Activated CD8-positive, alpha-beta T cell treated with anti-CD3 and anti-CD28 coated beads for 36 hours (primary cell): ENCODE measurements around the gene DIAPH2. TPM values are rescaled to one million over a fixed set of nuclear protein-coding genes. Genes with fewer than 3 reads are reported as not detected.

ENCODE experiments used
- ATAC-seq: fragments of 200-7000 bp; cut with Tn5 transposase; one replicate; pipeline ENCODE4 v1.10.0; 2021; ENCODE audit warnings: mild to moderate bottlenecking, moderate library complexity
- CTCF ChIA-PET: fragments of 350-600 bp; sonication (Branson Sonifier 250); formaldehyde crosslinking; loops from one replicate; lab custom pipeline; 2021; ENCODE audit warnings: antibody characterized with exemption; lab: Charles Lee
- POLR2A ChIA-PET: fragments of 350-600 bp; sonication (Branson Sonifier 250); formaldehyde crosslinking; loops from one replicate; lab custom pipeline; 2021; ENCODE audit warnings: antibody characterized with exemption; lab: Charles Lee
- DNase-seq: peaks from one replicate; pipeline ENCODE4 v3.0.0-alpha.2; 2020
- H3K27ac Mint-ChIP-seq: one replicate; pipeline ENCODE4 v1.8.0; 2021; ENCODE audit warnings: mild to moderate bottlenecking, mixed read lengths
- H3K27me3 Mint-ChIP-seq: one replicate; pipeline ENCODE4 v1.8.0; 2021; ENCODE audit warnings: mixed read lengths
- H3K36me3 Mint-ChIP-seq: one replicate; pipeline ENCODE4 v1.8.0; 2021; ENCODE audit warnings: low read depth, mixed read lengths
- H3K4me1 Mint-ChIP-seq: one replicate; pipeline ENCODE4 v1.8.0; 2021; ENCODE audit warnings: low read depth, mixed read lengths
- H3K4me3 Mint-ChIP-seq: one replicate; pipeline ENCODE4 v1.8.0; 2021; ENCODE audit warnings: mild to moderate bottlenecking, moderate library complexity, mixed read lengths
- H3K9me3 Mint-ChIP-seq: one replicate; pipeline ENCODE4 v1.8.0; 2021; ENCODE audit warnings: mixed read lengths
- CTCF ChIP-seq: fragments of 200-600 bp; IDR thresholded peaks from one replicate; pipeline ENCODE4 v1.8.0; 2022; ENCODE audit warnings: antibody characterized with exemption, mild to moderate bottlenecking
- intact Hi-C: fragments of 100-400 bp; cut with micrococcal nuclease; formaldehyde crosslinking; loops from one replicate; pipeline ENCODE4 v1.10.0; 2022
- total RNA-seq, 2 experiments: library from RNA; stranded (reverse); gene quantifications; one replicate each; pipeline ENCODE4 v1.2.3, GENCODE V29; 2021

The DIAPH2 gene
- total RNA-seq, 2 experiments from 2014 or later, result 8.1 to 8.5 TPM

GRCh38 chrX:97446298-97446882, 761.7 kb downstream of the DIAPH2 start:
- ATAC-seq, result no peak
- no peaks in the 10 kb centered on the region for H3K4me1 Mint-ChIP-seq
- intact Hi-C loops, result no loop called here
- CTCF ChIA-PET, result no interaction called here
- POLR2A ChIA-PET, result no interaction called here
- H3K36me3 Mint-ChIP-seq, result no peaks in the 10 kb centered on the region
- H3K9me3 Mint-ChIP-seq, result no peaks in the 10 kb centered on the region
- H3K27ac Mint-ChIP-seq, result no peak overlapping the region
- H3K27me3 Mint-ChIP-seq, result no peaks in the 10 kb centered on the region
- H3K4me3 Mint-ChIP-seq, result no peak overlapping the region
- no peak for TF ChIP-seq CTCF
- DNase-seq, result no peak

- Mint-ChIP-seq H3K4me3 (no peak overlapping the region), H3K4me1 (no peaks in the 10 kb centered on the region), H3K27me3 (no peaks in the 10 kb centered on the region), H3K27ac (no peak overlapping the region), H3K9me3 (no peaks in the 10 kb centered on the region), H3K36me3 (no peaks in the 10 kb centered on the region)
- DNase-seq (no peak), ATAC-seq (no peak)
- intact Hi-C loops, result no loop called here
- ChIA-PET POLR2A (no interaction called here), CTCF (no interaction called here)
- TF ChIP-seq CTCF, result no peak
Observed at GRCh38 chrX:97447306-97447705, 762.7 kb downstream of the DIAPH2 start.

- TF ChIP-seq CTCF, result no peak
- intact Hi-C loops, result no loop called here
- no peak for DNase-seq
- ATAC-seq, result no peak
- Mint-ChIP-seq H3K36me3 (no peaks in the 10 kb centered on the region), H3K9me3 (no peaks in the 10 kb centered on the region), H3K27me3 (no peaks in the 10 kb centered on the region), H3K27ac (no peak overlapping the region), H3K4me3 (no peak overlapping the region), H3K4me1 (no peaks in the 10 kb centered on the region)
- ChIA-PET POLR2A (no interaction called here), CTCF (no interaction called here)
Observed at GRCh38 chrX:97452283-97452682, 767.6 kb downstream of the DIAPH2 start.

GRCh38 chrX:97461763-97462162, 777.1 kb downstream of the DIAPH2 start:
- Mint-ChIP-seq H3K27me3 (no peaks in the 10 kb centered on the region), H3K36me3 (no peaks in the 10 kb centered on the region), H3K4me3 (no peak overlapping the region), H3K4me1 (no peaks in the 10 kb centered on the region), H3K9me3 (no peaks in the 10 kb centered on the region), H3K27ac (no peak overlapping the region)
- POLR2A ChIA-PET, result no interaction called here
- intact Hi-C loops, result no loop called here
- ATAC-seq (no peak), DNase-seq (no peak)
- TF ChIP-seq CTCF, result no peak
- CTCF ChIA-PET, result no interaction called here

- Mint-ChIP-seq H3K9me3 (no peaks in the 10 kb centered on the region), H3K4me1 (peaks cover 2% of the 10 kb centered on the region), H3K27me3 (no peaks in the 10 kb centered on the region), H3K36me3 (no peaks in the 10 kb centered on the region), H3K4me3 (no peak overlapping the region), H3K27ac (no peak overlapping the region)
- DNase-seq (peak; percentile 4), ATAC-seq (peak; percentile 37)
- intact Hi-C loops, result no loop called here
- POLR2A ChIA-PET, result no interaction called here
- no peak for TF ChIP-seq CTCF
- CTCF ChIA-PET, result no interaction called here
Observed at GRCh38 chrX:97471071-97471470, 786.4 kb downstream of the DIAPH2 start.
